Right lobe of liver (tissue), 6 donors: ENCODE data around the gene ZBTB6. TPM values are rescaled to one million over a fixed set of nuclear protein-coding genes. Genes with fewer than 3 reads are reported as not detected.

Source experiments
- ATAC-seq, 4 donors: fragments of 200-7000 bp; cut with Tn5 transposase; one replicate each; pipeline ENCODE4 v1.9.1; 2020; ENCODE audit warnings: mild to moderate bottlenecking in 4 of 4, moderate library complexity in 4 of 4
- DNase-seq, 3 donors: peaks; one replicate each; pipeline ENCODE4 v3.0.0-alpha.2; 2020
- H3K27ac ChIP-seq, 3 donors: fragments of 200-600 bp; one replicate each; pipeline ENCODE4 v1.8.0; 2022
- H3K27me3 ChIP-seq, 2 donors: fragments of 200-600 bp; one replicate each; pipeline ENCODE4 v1.8.0; 2022
- H3K36me3 ChIP-seq, 4 donors: fragments of 200-600 bp; sonication (generic) in 1 of 4; one replicate each; pipeline versions ENCODE4 v1.5.1 to v1.8.0; 2017 to 2022; ENCODE audit warnings: control low read depth in 1 of 4
- H3K4me1 ChIP-seq, 4 donors: fragments of 200-600 bp; sonication (generic) in 1 of 4; one replicate each; pipeline versions ENCODE4 v1.5.1 to v1.8.0; 2017 to 2022; ENCODE audit warnings: control low read depth in 1 of 4
- H3K4me3 ChIP-seq, 3 donors: fragments of 200-600 bp; one replicate each; pipeline ENCODE4 v1.8.0; 2022
- H3K9me3 ChIP-seq, 4 donors: fragments of 200-600 bp; sonication (generic) in 1 of 4; one replicate each; pipeline versions ENCODE4 v1.5.1 to v1.8.0; 2017 to 2022; ENCODE audit warnings: control low read depth in 1 of 4
- CTCF ChIP-seq, 4 donors: fragments of 200-600 bp in 3 of 4; fragments of 450-650 bp in 1 of 4; IDR thresholded peaks; one replicate each; pipeline versions ENCODE4 v1.5.1 to v1.8.0; 2016 to 2022; ENCODE audit warnings: antibody characterized with exemption in 4 of 4, mild to moderate bottlenecking in 2 of 4
- POLR2A ChIP-seq: fragments of 450-650 bp; IDR thresholded peaks from one replicate; pipeline ENCODE4 v1.6.1; 2017; ENCODE audit warnings: antibody characterized with exemption, mild to moderate bottlenecking
- WGBS: methylation state at CpG from one replicate; pipeline ENCODE4 v1.1.6; 2018; ENCODE audit warnings: low coverage, low lambda C conversion rate; ENCODE audit not compliant: insufficient coverage; ENCODE audit errors: missing lambda C conversion rate; 5-methylcytosine and 5-hydroxymethylcytosine counted together
- intact Hi-C, 2 donors: fragments of 100-400 bp; cut with DNase I; formaldehyde crosslinking; loops; one replicate each; pipeline versions ENCODE4 v1.11.2 to v1.14.1; 2022
- total RNA-seq, 6 experiments: library from RNA; depleted of rRNA in 2 of 6; stranded (reverse); fragments of >200 nt in 2 of 6; fragmentation: NEBNext Ultra II Directional in 3 of 6; extraction: Animal tissue kit (Norgen Biotek cat#: 25700) in 3 of 6; gene quantifications; one replicate each; pipeline versions ENCODE4 v1.1.0 to v1.2.4, GENCODE V29; 2016 to 2023
- donor health status: DM: no; HTN: yes; CAD: no.
- donor health status: DM: no; HTN: no; CAD: no.
- donor health status: DM: no; HTN: no; CAD: no.
- donor health status: DM: no; HTN: yes; CAD: no.
- donor health status: DM: no; HTN: yes; CAD: no.

Gene ZBTB6
- total RNA-seq, 6 experiments from 2014 or later: 2.2 to 4.3 (median 2.7) TPM

DNA sequence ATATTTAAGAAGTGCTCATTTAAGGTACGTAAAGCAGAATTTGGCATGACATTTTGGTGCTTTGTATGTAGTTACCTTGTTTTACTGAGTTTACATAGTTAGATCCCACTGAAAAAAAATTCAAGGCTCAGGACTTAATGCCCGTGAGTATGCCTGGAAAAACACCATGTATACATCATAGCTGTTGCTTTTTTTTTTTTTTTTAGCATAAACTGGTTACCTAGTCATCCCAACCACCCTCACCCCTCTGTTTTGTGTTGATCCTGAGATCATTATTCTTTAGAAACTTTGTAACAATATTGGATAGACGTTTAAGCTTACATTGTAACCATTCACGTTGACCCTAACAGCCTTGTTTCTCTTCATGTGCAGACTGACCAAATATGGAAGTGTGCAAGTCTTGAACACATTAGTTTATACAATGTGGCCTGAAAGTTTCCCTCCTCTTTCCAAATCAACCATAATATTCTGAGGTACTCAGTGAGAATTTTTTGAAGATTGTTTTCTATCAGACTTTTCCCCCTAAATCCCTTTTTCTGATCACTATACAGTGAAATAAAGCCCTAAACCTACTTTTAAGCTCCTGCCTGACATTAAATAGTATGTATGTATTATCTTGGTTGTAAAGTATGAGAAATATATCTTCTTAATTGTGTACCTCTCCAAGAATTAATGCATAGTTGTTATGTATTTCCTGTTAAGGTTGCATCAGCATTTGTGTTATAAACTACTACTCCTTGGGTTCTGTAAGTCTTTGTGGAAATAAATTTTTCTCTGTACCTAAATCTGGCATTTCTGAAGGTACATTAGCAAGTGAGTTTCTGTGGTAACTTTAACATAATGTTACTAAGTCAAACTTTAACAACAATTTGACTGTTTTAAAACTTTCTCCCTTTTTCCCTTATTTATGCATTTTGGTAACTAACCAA is 32.1 kb upstream of the ZBTB6 start:
- TF ChIP-seq POLR2A (no peak), CTCF (IDR thresholded peaks at IDR 0.05) (no peak)
- peaks cover 0 to 16% (median 4%) of the 10 kb centered on the region in 4 donors for H3K4me1 ChIP-seq
- DNase-seq: no peak

DNA sequence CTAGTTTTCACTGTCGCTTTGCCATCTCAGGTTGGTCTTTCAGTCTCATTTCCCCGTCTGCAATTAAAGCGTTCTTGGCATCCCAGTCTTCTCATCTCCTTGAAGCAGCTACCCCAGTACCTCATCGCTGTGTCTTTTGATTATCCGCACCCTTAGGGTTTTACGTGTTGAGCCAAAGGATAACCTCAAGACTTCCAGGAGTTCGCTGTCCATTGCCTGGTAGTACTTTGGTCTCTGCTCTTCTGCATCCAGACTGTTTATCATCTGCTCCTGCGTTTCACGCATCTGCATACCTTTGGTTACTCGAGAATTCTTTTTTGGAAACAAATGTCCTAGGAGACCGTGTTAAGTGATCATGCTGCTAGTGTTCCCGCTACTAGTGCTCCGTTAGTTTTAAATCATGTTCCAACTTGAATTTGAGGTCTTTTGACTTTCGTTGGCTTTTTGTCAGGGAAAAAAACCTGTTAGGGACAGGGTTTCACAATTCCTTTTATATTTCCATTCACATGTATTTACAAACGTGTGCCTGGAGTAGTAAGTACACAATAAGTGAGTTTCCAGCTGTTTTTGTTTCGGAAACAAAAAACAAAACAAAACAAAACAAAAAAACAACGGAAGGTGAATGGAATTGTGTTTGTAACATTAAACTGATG is 28.6 kb upstream of the ZBTB6 start:
- peak; percentile 21 to 28 (median 26) for ATAC-seq

More for the DNA sequence above, 32.1 kb upstream of the ZBTB6 start:
- Histone ChIP-seq H3K36me3 (no peaks in the 10 kb centered on the region), H3K4me3 (no peak overlapping the region), H3K27me3 (no peaks in the 10 kb centered on the region), H3K27ac (no peak overlapping the region), H3K9me3 (no peaks in the 10 kb centered on the region)
- no peak for ATAC-seq
- 70% methylated on average over 4 of the region's 4 CpGs for WGBS
- intact Hi-C loops: no loop called here

DNA sequence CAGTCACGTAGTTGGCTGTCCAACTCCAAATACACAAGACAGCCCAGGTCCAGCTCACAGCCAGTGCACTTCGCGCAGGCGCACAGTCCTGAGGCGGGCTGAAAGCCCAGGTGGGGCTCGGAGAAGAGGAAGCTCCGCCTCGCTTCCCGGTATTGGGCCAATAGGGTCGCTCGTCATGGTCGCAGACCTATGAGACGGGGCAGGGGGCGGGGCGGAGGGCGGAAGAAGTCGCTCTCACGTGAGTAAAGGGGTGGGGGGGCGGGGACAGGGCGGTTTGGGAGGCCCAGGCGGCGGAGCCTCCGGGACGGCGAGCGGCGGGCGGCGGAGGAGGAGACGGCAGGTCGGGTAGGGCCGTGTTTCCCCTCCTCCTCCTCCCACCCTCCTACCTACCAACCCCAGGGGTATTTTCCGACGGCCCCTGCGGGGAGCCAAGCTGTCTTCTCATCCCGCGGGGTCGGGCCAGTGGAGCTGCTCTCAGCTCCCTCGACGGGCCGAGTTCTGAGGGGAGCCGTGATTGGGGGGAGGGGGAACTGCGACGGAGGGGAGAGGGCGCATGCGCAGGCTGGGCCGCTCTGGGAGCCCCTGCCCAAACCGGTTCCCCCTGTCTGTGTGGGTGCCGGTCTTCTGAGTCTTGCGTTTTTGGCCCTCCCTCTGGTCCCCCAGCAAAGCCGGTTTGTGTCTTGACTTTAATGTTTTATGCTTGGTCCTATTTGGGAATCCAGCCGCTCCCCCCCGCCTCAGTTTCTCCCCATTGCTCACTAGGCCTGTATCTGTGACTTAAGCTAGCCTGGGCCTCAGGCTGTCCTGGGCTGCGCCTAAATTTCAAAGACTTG is 27.8 kb upstream of the ZBTB6 start, which contains the start of gene RABGAP1:
RABGAP1 (plus strand) TSS at position 272 of the 833 bp plus-strand sequence. CDS start 16,040 bp downstream, outside the sequence.
- H3K27ac ChIP-seq: peak within 1 kb of the TSS; percentile 58 to 72 (median 70)

More for the DNA sequence above, 28.6 kb upstream of the ZBTB6 start:
- H3K27ac ChIP-seq: peak overlapping the region; percentile 58 to 72 (median 70)
- WGBS: 4% methylated on average over 17 of the region's 17 CpGs
- TF ChIP-seq CTCF (IDR thresholded peaks at IDR 0.05): no peak
- H3K4me1 ChIP-seq: peaks cover 0 to 17% (median 4%) of the 10 kb centered on the region in 4 donors
- intact Hi-C loops: no loop called here
- peak overlapping the region; percentile 67 to 80 (median 76) for H3K4me3 ChIP-seq
- H3K36me3 ChIP-seq: peaks cover 0 to 5% (median 0%) of the 10 kb centered on the region in 4 donors
- no peak for DNase-seq
- H3K9me3 ChIP-seq: no peaks in the 10 kb centered on the region
- no peaks in the 10 kb centered on the region for H3K27me3 ChIP-seq

More for the DNA sequence above, 27.8 kb upstream of the ZBTB6 start, which contains the start of gene RABGAP1:
- ATAC-seq (peak; percentile 98 to 99 (median 98)), DNase-seq (peak; percentile 100)
- TF ChIP-seq POLR2A: peak; percentile 74
- no peak for TF ChIP-seq CTCF (IDR thresholded peaks at IDR 0.05)
- Histone ChIP-seq H3K4me1 (peaks cover 0 to 17% (median 4%) of the 10 kb centered on the region in 4 donors), H3K27me3 (no peaks in the 10 kb centered on the region), H3K9me3 (no peaks in the 10 kb centered on the region), H3K4me3 (peak within 1 kb of the TSS; percentile 67 to 80 (median 76)), H3K36me3 (peaks cover 0 to 7% (median 0%) of the 10 kb centered on the region in 4 donors)
- under 1% methylated on average over 19 of the region's 54 CpGs for WGBS
- intact Hi-C loops: no loop called here
